CD4-positive, alpha-beta T cell treated with Interferon alpha-2 for 1 hour (primary cell): ENCODE data around the gene SKA1.
"Not testable (repeated sequence)": the region's sequence is repeated elsewhere in the genome, so short reads cannot be mapped to it uniquely, and the experiment has no call there.

Source experiments
- DNase-seq, 2 donors: peaks; one replicate each; pipeline ENCODE4 v3.0.0-alpha.2; 2020 to 2022

SKA1 gene

DNA sequence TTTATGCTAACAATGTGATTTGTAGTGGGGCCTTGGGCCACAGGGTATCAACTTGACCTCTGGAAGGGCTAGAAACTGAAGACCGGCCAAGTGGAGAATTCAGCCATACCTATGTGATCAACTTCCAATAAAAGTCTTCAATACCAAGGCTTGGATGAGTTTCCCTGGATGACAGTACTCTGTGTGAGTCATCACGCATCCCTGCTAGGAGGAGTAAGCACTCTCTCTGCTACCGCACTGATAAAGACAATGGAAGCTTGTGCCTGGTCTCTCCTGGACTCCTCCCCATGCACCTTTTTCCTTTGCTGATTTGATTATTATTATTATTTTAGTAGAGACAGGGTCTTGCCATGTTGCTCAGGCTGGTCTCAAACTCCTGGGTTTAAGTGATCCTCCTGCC lies 58.1 kb downstream of the SKA1 start:
- DNase-seq: no peak

DNA sequence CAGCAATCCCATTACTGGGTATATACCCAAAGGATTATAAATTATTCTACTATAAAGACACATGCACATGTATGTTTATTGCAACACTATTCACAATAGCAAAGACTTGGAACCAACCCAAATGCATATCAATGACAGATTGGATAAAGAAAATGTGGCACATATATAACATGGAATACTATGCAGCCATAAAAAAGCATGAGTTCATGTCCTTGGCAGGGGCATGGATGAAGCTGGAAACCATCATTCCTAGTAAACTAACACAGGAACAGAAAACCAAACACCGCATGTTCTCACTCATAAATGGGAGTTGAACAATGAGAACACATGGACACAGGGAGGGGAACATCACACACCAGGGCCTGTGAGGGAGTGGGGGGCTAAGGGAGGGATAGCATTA lies 61.9 kb downstream of the SKA1 start:
- DNase-seq: not testable (repeated sequence)

DNA sequence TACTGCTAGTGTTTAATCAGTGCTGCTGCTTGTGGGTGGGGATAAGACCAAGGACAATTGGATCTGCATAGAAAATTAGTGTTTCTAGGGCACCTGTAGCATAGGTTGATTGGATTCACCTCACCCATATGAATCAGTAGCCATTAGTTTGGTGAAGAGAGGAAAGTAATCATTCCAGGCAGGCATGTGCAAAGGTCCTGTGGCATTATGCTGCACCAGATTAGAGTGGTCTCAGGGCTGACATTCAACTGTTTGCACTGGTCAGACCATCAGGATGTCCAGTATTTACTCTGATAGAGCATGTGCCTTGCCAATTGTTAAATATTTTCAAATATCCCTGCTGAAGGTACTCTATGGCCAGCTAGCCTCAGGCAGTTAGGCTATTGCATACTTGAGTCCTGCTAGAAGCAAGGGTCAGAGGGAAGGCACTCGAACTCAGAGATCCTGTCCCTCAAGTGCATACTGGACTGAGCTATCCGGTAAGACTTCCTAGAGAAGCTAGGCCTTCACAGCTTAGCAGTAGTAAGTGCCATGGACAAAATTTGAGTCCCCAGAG lies 64.7 kb downstream of the SKA1 start:
- DNase-seq: no peak

DNA sequence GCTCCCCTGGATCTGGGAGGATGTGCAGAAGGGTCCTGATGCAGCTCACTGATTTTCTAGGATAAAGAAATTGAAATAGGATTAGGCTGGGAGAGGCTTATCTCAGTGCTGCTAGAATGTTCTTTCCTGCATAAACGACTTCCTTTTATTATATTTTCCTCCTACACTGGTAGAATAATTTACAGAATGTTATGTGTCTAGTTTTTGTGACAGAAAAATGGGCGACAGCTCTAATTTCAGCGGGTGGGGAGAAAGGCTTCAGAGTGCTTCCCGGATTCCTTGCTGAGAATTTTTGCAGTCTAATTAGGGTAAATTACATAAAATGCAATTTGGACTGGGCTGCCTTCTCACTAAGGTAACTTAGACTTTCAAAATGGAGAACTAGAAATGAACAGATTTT lies 66.2 kb downstream of the SKA1 start:
- DNase-seq: no peak

DNA sequence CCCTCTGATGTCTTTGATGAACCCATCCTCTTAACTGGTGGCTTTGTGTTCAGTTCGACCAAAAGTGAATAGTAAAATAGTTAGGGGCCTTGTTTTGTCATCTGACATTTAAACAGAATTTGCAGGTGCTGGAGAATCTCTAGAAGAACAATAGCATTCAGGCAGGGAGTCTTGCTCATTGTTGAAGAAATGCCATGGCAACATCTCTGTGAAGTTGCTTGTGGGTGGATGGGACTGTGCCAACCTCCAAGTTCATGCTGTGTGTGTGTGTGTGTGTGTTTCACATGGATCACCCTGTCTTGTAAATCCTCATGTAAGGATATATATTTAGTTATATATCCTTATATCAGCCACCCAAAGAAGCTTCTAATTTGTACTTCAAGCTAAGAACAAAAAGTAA lies 66.7 kb downstream of the SKA1 start:
- DNase-seq: no peak
